ENCODE results near the gene NAP1L1. TPM values are rescaled to one million over a fixed set of nuclear protein-coding genes. Genes with fewer than 3 reads are reported as not detected.

NAP1L1 gene
- total RNA-seq, 1 donor = 203 TPM

- H3K9me3 ChIP-seq (ENCODE audit: low read depth, low read length) = no peaks in the 10 kb centered on the region
- no peak overlapping the region for H3K27ac ChIP-seq (ENCODE audit: low read depth, low read length)
- H3K27me3 ChIP-seq (ENCODE audit: insufficient read depth, low read length) = no peaks in the 10 kb centered on the region
- peaks cover 15% of the 10 kb centered on the region for H3K4me1 ChIP-seq (ENCODE audit: insufficient read depth, low read length)
- no peaks in the 10 kb centered on the region for H3K79me2 ChIP-seq (ENCODE audit: insufficient read depth, low read length)
- H3K4me2 ChIP-seq (ENCODE audit: insufficient read depth, low read length) = no peak overlapping the region
- H4K20me1 ChIP-seq (ENCODE audit: insufficient read depth, low read length) = no peaks in the 10 kb centered on the region
- no peak overlapping the region for H3K4me3 ChIP-seq (ENCODE audit: insufficient read depth, low read length)
- H3K36me3 ChIP-seq (ENCODE audit: insufficient read depth, low read length) = peaks cover 14% of the 10 kb centered on the region
- DNase-seq (ENCODE audit: insufficient read length, low spot score, missing footprints) = no peak
- TF ChIP-seq CTCF (IDR thresholded peaks at IDR 0.05; ENCODE audit: extremely low read depth, low read depth, low read length) = no peak
- H2AFZ ChIP-seq (ENCODE audit: low read length) = no peak overlapping the region
Observed at GRCh38 chr12:76041406-76041805, 43.1 kb downstream of the NAP1L1 start.

DNA sequence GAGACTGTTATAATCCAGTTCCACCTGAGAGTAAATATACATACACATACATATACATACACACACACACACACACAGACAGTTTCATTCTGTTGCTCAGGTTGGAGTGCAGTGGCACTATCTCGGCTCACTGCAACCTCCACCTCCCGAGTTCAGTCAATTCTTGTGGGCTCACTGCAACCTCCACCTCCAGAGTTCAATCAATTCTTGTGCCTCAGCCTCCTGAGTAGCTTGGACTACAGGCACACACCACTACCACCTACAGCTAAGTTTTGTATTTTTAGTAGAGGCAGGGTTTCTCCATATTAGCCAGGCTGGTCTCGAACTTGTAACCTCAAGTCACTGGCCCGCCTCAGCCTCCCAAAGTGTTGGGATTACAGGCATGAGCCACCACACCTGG, 44.0 kb downstream of the NAP1L1 start:
- Histone ChIP-seq H3K4me2 (ENCODE audit: insufficient read depth, low read length) (no peak overlapping the region), H3K9me3 (ENCODE audit: low read depth, low read length) (no peaks in the 10 kb centered on the region), H2AFZ (ENCODE audit: low read length) (no peak overlapping the region), H3K27ac (ENCODE audit: low read depth, low read length) (no peak overlapping the region), H3K36me3 (ENCODE audit: insufficient read depth, low read length) (peaks cover 14% of the 10 kb centered on the region), H3K4me1 (ENCODE audit: insufficient read depth, low read length) (peaks cover 15% of the 10 kb centered on the region), H3K4me3 (ENCODE audit: insufficient read depth, low read length) (no peak overlapping the region), H3K79me2 (ENCODE audit: insufficient read depth, low read length) (peaks cover 4% of the 10 kb centered on the region), H4K20me1 (ENCODE audit: insufficient read depth, low read length) (no peaks in the 10 kb centered on the region), H3K27me3 (ENCODE audit: insufficient read depth, low read length) (no peaks in the 10 kb centered on the region)
- TF ChIP-seq CTCF (IDR thresholded peaks at IDR 0.05; ENCODE audit: extremely low read depth, low read depth, low read length) = no peak
- DNase-seq (ENCODE audit: insufficient read length, low spot score, missing footprints) = no peak

- Histone ChIP-seq H3K27me3 (ENCODE audit: insufficient read depth, low read length) (no peaks in the 10 kb centered on the region), H3K36me3 (ENCODE audit: insufficient read depth, low read length) (peaks cover 4% of the 10 kb centered on the region), H3K4me1 (ENCODE audit: insufficient read depth, low read length) (peaks cover 22% of the 10 kb centered on the region), H3K9me3 (ENCODE audit: low read depth, low read length) (no peaks in the 10 kb centered on the region), H3K27ac (ENCODE audit: low read depth, low read length) (no peak overlapping the region), H3K4me2 (ENCODE audit: insufficient read depth, low read length) (peak overlapping the region; percentile 72), H3K79me2 (ENCODE audit: insufficient read depth, low read length) (peaks cover 24% of the 10 kb centered on the region), H3K4me3 (ENCODE audit: insufficient read depth, low read length) (no peak overlapping the region), H2AFZ (ENCODE audit: low read length) (no peak overlapping the region), H4K20me1 (ENCODE audit: insufficient read depth, low read length) (no peaks in the 10 kb centered on the region)
- no peak for DNase-seq (ENCODE audit: insufficient read length, low spot score, missing footprints)
- no peak for TF ChIP-seq CTCF (IDR thresholded peaks at IDR 0.05; ENCODE audit: extremely low read depth, low read depth, low read length)
Observed at GRCh38 chr12:76038176-76038575, 46.3 kb downstream of the NAP1L1 start.

DNA sequence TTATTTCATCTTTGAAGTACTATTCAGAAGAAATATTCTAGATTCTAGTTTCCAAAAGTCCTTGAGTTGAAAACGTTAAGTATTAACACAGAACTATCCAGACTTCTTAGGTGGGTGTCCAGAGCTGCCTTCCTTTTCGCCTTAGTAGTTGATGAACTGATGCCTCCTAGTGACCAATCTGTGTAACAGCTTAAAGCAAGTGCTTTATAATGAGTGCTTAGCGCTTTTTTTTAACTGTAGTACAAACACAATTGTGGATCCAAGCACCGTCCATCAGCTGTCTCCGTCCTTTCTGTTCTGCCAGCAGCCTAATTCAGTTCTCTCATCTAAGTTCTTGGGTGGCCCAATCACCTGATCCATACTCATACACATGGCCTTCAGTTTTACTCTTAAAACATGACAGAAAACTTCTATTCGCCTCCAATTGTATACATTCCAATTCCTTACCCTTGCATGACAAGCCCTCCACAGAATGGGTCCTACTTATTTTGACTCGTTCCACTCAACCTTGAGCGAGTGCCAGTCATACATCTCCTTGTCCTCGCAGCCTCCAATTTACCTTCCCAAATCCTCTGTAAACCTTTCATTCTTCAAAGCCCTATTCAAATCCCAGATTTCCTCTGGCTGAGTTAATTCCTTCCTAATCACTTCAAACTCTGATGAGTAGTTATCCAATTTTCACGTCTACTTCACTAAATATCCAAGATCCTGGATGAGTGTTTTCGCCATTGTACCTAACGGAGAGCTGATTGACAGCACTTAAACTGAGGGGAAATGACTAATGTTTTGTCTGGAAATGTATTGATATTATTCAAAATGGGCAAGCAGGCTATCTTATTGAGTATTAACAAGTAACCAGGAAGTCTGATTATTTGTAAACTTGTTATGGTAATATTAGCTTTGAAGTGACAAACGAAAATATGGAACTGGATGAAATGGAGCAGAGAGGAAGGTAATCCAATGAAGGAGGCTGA, 47.1 kb downstream of the NAP1L1 start:
- H3K27ac ChIP-seq (ENCODE audit: low read depth, low read length) = peak overlapping the region; percentile 1
- TF ChIP-seq CTCF (IDR thresholded peaks at IDR 0.05; ENCODE audit: extremely low read depth, low read depth, low read length) = peak; percentile 84
- no peaks in the 10 kb centered on the region for H3K36me3 ChIP-seq (ENCODE audit: insufficient read depth, low read length)
- no peaks in the 10 kb centered on the region for H3K9me3 ChIP-seq (ENCODE audit: low read depth, low read length)
- peaks cover 29% of the 10 kb centered on the region for H3K4me1 ChIP-seq (ENCODE audit: insufficient read depth, low read length)
- H3K4me3 ChIP-seq (ENCODE audit: insufficient read depth, low read length) = peak overlapping the region; percentile 37
- no peaks in the 10 kb centered on the region for H3K27me3 ChIP-seq (ENCODE audit: insufficient read depth, low read length)
- H2AFZ ChIP-seq (ENCODE audit: low read length) = no peak overlapping the region
- DNase-seq (ENCODE audit: insufficient read length, low spot score, missing footprints) = peak; percentile 81
- no peaks in the 10 kb centered on the region for H4K20me1 ChIP-seq (ENCODE audit: insufficient read depth, low read length)
- H3K4me2 ChIP-seq (ENCODE audit: insufficient read depth, low read length) = peak overlapping the region; percentile 72
- peaks cover 30% of the 10 kb centered on the region for H3K79me2 ChIP-seq (ENCODE audit: insufficient read depth, low read length)

All from osteoblast (primary cell).